Neural cell (in vitro differentiated cells): ENCODE data around the gene VSTM4. TPM values are rescaled to one million over a fixed set of nuclear protein-coding genes. Genes with fewer than 3 reads are reported as not detected.

Experiments used
- H2AFZ ChIP-seq: fragments of 200-600, 300-800 bp; sonication (generic), shearing (Covaris generic); 2 replicates; pipeline ENCODE4 v1.6.0; 2014; ENCODE audit warnings: low read depth, mild to moderate bottlenecking, antibody characterized with exemption, low read length, moderate library complexity
- H3F3A ChIP-seq: fragments of 200-600 bp; shearing (Covaris generic); 2 replicates; pipeline ENCODE4 v1.6.1; 2016; ENCODE audit warnings: mild to moderate bottlenecking, moderate library complexity, mixed read lengths, antibody characterized with exemption, low read length; ENCODE audit not compliant: insufficient read depth, poor library complexity, severe bottlenecking
- H3K27ac ChIP-seq: fragments of 200-600, 300-800 bp; sonication (generic), shearing (Covaris generic); 2 replicates; pipeline ENCODE4 v1.5.1; 2014; ENCODE audit warnings: mild to moderate bottlenecking, low read length, moderate library complexity
- H3K27me3 ChIP-seq: fragments of 300-800, 200-600 bp; sonication (generic), shearing (Covaris generic); 2 replicates; pipeline ENCODE4 v1.6.0; 2014; ENCODE audit warnings: mild to moderate bottlenecking, low read depth, low read length, moderate library complexity; ENCODE audit not compliant: insufficient read depth
- H3K36me3 ChIP-seq: fragments of 300-800, 200-600 bp; sonication (generic), shearing (Covaris generic); 2 replicates; pipeline ENCODE4 v1.5.1; 2014; ENCODE audit warnings: mild to moderate bottlenecking, antibody characterized with exemption, low read length, moderate library complexity; ENCODE audit not compliant: insufficient read depth
- H3K4me2 ChIP-seq: fragments of 300-800, 200-600 bp; sonication (generic), shearing (Covaris generic); 2 replicates; pipeline ENCODE4 v1.6.0; 2014; ENCODE audit warnings: mild to moderate bottlenecking, low read length
- H3K4me3 ChIP-seq: fragments of 300-800, 200-600 bp; sonication (generic), shearing (Covaris generic); 2 replicates; pipeline ENCODE4 v1.5.1; 2014; ENCODE audit warnings: mild to moderate bottlenecking, low read length, moderate library complexity
- H3K79me2 ChIP-seq: fragments of 200-600 bp; shearing (Covaris generic); replicated peaks from 2 replicates; pipeline ENCODE4 v1.6.0; 2014; ENCODE audit warnings: mild to moderate bottlenecking, low read length, moderate library complexity; ENCODE audit not compliant: insufficient read depth
- H3K9ac ChIP-seq: fragments of 300-800, 200-600 bp; sonication (generic), shearing (Covaris generic); 2 replicates; pipeline ENCODE4 v1.6.1; 2016; ENCODE audit warnings: mild to moderate bottlenecking, low read length, mixed read lengths
- H3K9me2 ChIP-seq: fragments of 200-600 bp; shearing (Covaris generic); 2 replicates; pipeline ENCODE4 v1.6.1; 2016; ENCODE audit warnings: mild to moderate bottlenecking, low read length, mixed read lengths; ENCODE audit not compliant: insufficient read depth
- H3K9me3 ChIP-seq: fragments of 200-600, 300-800 bp; sonication (generic), shearing (Covaris generic); 2 replicates; pipeline ENCODE4 v1.6.1; 2016; ENCODE audit warnings: mild to moderate bottlenecking, mixed run types, low read length, moderate library complexity, mixed read lengths
- H4K20me1 ChIP-seq: fragments of 200-600 bp; shearing (Covaris generic); 2 replicates; pipeline ENCODE4 v1.6.1; 2016; ENCODE audit warnings: mild to moderate bottlenecking, mixed run types; ENCODE audit not compliant: insufficient read depth
- EP300 ChIP-seq: fragments of 450-650 bp; conservative IDR thresholded peaks from 2 replicates; pipeline ENCODE4 v1.6.1; 2014; ENCODE audit warnings: antibody characterized with exemption, mild to moderate bottlenecking, moderate library complexity; ENCODE audit not compliant: poor library complexity, severe bottlenecking
- EZH2 ChIP-seq: fragments of 200-600, 300-800 bp; shearing (Covaris generic), sonication (generic); IDR thresholded peaks from 2 replicates; pipeline ENCODE4 v1.6.1; 2014; ENCODE audit warnings: antibody characterized with exemption, low read length, borderline replicate concordance, mild to moderate bottlenecking; ENCODE audit not compliant: insufficient read depth, poor library complexity, severe bottlenecking
- MXI1 ChIP-seq: fragments of 450-650 bp; conservative IDR thresholded peaks from 2 replicates; pipeline ENCODE4 v1.6.1; 2014; ENCODE audit warnings: antibody characterized with exemption, mild to moderate bottlenecking; ENCODE audit not compliant: poor library complexity, severe bottlenecking
- POLR2AphosphoS5 ChIP-seq: IDR thresholded peaks from 2 replicates; pipeline ENCODE4 v1.6.1; 2012
- RAD21 ChIP-seq: fragments of 450-650 bp; conservative IDR thresholded peaks from 2 replicates; pipeline ENCODE4 v1.6.1; 2014; ENCODE audit warnings: antibody characterized with exemption, mild to moderate bottlenecking, moderate library complexity
- SMC3 ChIP-seq: fragments of 450-650 bp; conservative IDR thresholded peaks from 2 replicates; pipeline ENCODE4 v1.6.1; 2014; ENCODE audit warnings: antibody characterized with exemption, mild to moderate bottlenecking, moderate library complexity; ENCODE audit not compliant: poor library complexity
- TAF1 ChIP-seq: IDR thresholded peaks from 2 replicates; pipeline ENCODE4 v1.6.1; 2012; ENCODE audit warnings: low read depth
- polyA plus RNA-seq: library from polyadenylated mRNA; depleted of rRNA; stranded (reverse); fragments of >200 nt; gene quantifications from 2 replicates; pipeline ENCODE4 v1.2.3, GENCODE V29; 2014
- TF ChIP-seq, protein P1 (sequence below): fragments of 450-650 bp; IDR thresholded peaks from 2 replicates; pipeline ENCODE4 v1.5.1; 2014; ENCODE audit warnings: antibody characterized with exemption, mild to moderate bottlenecking, moderate library complexity; ENCODE audit not compliant: poor library complexity, severe bottlenecking
- TF ChIP-seq, protein P2 (sequence below): IDR thresholded peaks from 2 replicates; pipeline ENCODE4 v1.6.1; 2012; ENCODE audit warnings: borderline replicate concordance

The VSTM4 gene
- polyA plus RNA-seq, 1 donor from 2014 or later, result 0.52 TPM

DNA sequence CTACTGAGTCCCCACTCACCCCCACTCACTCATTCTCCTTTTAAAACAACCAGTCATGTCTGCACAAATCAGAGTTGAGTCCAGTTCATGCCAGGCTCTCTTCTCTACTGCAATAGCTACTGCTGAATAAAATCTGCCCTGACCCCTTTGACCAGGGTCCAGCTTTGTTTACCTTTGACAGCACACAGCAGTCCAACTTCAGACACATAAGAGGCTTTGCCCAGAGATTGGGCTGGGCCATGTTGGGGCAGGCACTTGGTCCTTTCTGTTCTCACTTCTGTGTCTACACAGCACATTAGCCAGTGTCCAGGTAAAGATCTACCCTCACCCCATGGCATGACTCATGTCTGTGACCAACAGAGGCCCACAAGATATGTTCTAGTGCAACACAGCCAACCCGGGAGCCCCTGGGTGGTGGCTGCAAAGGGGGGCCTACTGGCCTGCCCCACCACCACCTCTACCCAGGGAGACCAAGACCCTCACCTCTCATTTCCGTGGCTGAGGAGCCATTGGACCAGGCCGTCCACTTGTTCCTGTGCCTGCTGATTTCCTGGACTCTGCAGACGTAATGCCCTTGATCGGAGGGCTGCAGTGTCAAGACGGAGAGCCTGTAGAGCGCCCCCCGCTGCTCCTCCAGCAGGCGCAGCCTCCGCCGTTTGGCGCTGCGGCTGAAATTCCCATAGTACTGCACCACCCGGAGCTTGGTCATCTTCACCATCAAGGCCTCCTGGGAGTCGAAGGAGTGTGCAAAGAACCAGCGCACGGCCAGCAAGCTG lies 8.0 kb downstream of the VSTM4 start:
- TF ChIP-seq RAD21 (no peak), SMC3 (no peak), EZH2 (no peak), TAF1 (no peak), MXI1 (no peak), POLR2AphosphoS5 (no peak)
- TF ChIP-seq, protein P1, sequence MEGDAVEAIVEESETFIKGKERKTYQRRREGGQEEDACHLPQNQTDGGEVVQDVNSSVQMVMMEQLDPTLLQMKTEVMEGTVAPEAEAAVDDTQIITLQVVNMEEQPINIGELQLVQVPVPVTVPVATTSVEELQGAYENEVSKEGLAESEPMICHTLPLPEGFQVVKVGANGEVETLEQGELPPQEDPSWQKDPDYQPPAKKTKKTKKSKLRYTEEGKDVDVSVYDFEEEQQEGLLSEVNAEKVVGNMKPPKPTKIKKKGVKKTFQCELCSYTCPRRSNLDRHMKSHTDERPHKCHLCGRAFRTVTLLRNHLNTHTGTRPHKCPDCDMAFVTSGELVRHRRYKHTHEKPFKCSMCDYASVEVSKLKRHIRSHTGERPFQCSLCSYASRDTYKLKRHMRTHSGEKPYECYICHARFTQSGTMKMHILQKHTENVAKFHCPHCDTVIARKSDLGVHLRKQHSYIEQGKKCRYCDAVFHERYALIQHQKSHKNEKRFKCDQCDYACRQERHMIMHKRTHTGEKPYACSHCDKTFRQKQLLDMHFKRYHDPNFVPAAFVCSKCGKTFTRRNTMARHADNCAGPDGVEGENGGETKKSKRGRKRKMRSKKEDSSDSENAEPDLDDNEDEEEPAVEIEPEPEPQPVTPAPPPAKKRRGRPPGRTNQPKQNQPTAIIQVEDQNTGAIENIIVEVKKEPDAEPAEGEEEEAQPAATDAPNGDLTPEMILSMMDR, result no peak
- no peak overlapping the region for H2AFZ ChIP-seq
- no peaks in the 10 kb centered on the region for H3K9me2 ChIP-seq
- H4K20me1 ChIP-seq, result no peaks in the 10 kb centered on the region
- H3K4me2 ChIP-seq, result no peak overlapping the region
- no peaks in the 10 kb centered on the region for H3K79me2 ChIP-seq
- H3K27me3 ChIP-seq, result no peaks in the 10 kb centered on the region
- H3K9me3 ChIP-seq, result no peaks in the 10 kb centered on the region
- H3F3A ChIP-seq, result no peaks in the 10 kb centered on the region
- H3K9ac ChIP-seq, result no peak overlapping the region
- no peak overlapping the region for H3K4me3 ChIP-seq
- no peak overlapping the region for H3K27ac ChIP-seq
- H3K36me3 ChIP-seq, result no peaks in the 10 kb centered on the region

DNA sequence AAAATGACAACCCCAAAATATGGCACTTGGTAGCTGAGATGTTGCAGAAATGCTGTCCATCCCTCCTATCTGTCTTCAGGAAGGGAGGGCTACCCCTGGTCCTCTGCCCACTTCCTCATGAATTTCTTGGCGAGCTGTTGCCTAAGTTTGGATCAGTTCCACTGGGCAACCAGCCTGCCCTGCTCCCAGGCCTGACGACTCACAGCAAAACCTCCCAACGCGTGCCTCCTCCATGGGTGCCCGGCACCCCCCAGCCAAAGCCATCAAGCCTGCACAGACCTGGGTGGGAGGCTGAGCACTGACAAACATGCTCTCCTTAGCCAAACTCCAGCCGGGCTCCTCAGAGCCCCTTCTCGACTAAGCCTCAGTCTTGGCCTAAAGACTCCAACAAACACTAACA lies 8.9 kb downstream of the VSTM4 start:
- Histone ChIP-seq H2AFZ (no peak overlapping the region), H3K9me3 (no peaks in the 10 kb centered on the region), H3F3A (no peaks in the 10 kb centered on the region), H3K27ac (no peak overlapping the region), H4K20me1 (no peaks in the 10 kb centered on the region), H3K9ac (no peak overlapping the region), H3K9me2 (no peaks in the 10 kb centered on the region), H3K27me3 (no peaks in the 10 kb centered on the region), H3K4me3 (no peak overlapping the region), H3K79me2 (no peaks in the 10 kb centered on the region), H3K36me3 (no peaks in the 10 kb centered on the region), H3K4me2 (no peak overlapping the region)
- TF ChIP-seq TAF1 (no peak), EZH2 (no peak), MXI1 (no peak)
- TF ChIP-seq, protein P1, result no peak

DNA sequence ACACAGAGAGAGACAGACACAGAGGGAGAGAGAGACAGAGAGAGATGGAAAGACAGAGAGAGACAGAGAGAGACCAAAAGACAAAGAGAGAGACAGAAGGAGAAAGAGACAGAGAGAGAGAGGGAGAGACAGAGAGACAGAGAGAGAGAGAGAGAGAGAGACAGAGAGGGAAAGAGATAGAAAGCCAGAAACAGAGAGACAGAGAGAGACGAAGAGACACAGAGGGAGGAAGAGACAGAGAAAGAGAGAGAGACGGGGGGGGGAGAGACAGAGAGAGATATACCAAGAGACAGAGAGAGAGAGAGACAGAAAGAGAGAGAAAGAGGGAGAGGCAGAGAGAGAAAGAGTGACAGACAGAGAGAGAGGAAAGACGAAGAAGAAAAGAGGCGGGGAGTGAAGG lies 10.2 kb downstream of the VSTM4 start:
- no peaks in the 10 kb centered on the region for H3K9me2 ChIP-seq
- H3K4me2 ChIP-seq, result no peak overlapping the region
- no peaks in the 10 kb centered on the region for H3K36me3 ChIP-seq
- no peaks in the 10 kb centered on the region for H3K79me2 ChIP-seq
- no peaks in the 10 kb centered on the region for H3K27me3 ChIP-seq
- no peak overlapping the region for H3K4me3 ChIP-seq
- no peaks in the 10 kb centered on the region for H3K9me3 ChIP-seq
- no peak overlapping the region for H3K27ac ChIP-seq
- no peaks in the 10 kb centered on the region for H3F3A ChIP-seq
- H2AFZ ChIP-seq, result no peak overlapping the region
- no peak overlapping the region for H3K9ac ChIP-seq
- no peaks in the 10 kb centered on the region for H4K20me1 ChIP-seq
- TF ChIP-seq, protein P2, sequence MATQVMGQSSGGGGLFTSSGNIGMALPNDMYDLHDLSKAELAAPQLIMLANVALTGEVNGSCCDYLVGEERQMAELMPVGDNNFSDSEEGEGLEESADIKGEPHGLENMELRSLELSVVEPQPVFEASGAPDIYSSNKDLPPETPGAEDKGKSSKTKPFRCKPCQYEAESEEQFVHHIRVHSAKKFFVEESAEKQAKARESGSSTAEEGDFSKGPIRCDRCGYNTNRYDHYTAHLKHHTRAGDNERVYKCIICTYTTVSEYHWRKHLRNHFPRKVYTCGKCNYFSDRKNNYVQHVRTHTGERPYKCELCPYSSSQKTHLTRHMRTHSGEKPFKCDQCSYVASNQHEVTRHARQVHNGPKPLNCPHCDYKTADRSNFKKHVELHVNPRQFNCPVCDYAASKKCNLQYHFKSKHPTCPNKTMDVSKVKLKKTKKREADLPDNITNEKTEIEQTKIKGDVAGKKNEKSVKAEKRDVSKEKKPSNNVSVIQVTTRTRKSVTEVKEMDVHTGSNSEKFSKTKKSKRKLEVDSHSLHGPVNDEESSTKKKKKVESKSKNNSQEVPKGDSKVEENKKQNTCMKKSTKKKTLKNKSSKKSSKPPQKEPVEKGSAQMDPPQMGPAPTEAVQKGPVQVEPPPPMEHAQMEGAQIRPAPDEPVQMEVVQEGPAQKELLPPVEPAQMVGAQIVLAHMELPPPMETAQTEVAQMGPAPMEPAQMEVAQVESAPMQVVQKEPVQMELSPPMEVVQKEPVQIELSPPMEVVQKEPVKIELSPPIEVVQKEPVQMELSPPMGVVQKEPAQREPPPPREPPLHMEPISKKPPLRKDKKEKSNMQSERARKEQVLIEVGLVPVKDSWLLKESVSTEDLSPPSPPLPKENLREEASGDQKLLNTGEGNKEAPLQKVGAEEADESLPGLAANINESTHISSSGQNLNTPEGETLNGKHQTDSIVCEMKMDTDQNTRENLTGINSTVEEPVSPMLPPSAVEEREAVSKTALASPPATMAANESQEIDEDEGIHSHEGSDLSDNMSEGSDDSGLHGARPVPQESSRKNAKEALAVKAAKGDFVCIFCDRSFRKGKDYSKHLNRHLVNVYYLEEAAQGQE, result no peak
- TF ChIP-seq RAD21 (no peak), SMC3 (no peak), EZH2 (no peak), EP300 (no peak), POLR2AphosphoS5 (no peak), MXI1 (no peak), TAF1 (no peak)
- TF ChIP-seq, protein P1, result no peak
